Neural progenitor cell (in vitro differentiated cells): ENCODE measurements around the gene LY86.

Source experiments
- CTCF ChIP-seq: fragments of 200-600 bp; sonication (generic); IDR thresholded peaks from 2 replicates; pipeline ENCODE4 v1.5.1; 2017; ENCODE audit warnings: antibody characterized with exemption, mild to moderate bottlenecking
- EZH2 ChIP-seq: fragments of 200-600 bp; sonication (generic); IDR thresholded peaks from 2 replicates; pipeline ENCODE4 v1.6.1; 2017; ENCODE audit warnings: antibody characterized with exemption, mild to moderate bottlenecking, moderate library complexity
- EZH2phosphoT487 ChIP-seq: fragments of 200-600 bp; sonication (generic); IDR thresholded peaks from 2 replicates; pipeline ENCODE4 v1.6.1; 2017; ENCODE audit warnings: antibody characterized with exemption

- TF ChIP-seq CTCF = no peak
- TF ChIP-seq EZH2 = no peak
- no peak for TF ChIP-seq EZH2phosphoT487
These were observed 37.7 kb downstream of the LY86 start for GRCh38 chr6:6626187-6626586.
